Thyroid gland (tissue), 4 donors: ENCODE measurements around the gene MRTFB.

ENCODE experiments used
- CTCF ChIP-seq, 6 experiments: fragments of 200-600 bp in 3 of 6; fragments of 450-650 bp in 3 of 6; sonication (generic) in 3 of 6; IDR thresholded peaks; one replicate each; pipeline ENCODE4 v1.5.1; 2016 to 2019; ENCODE audit warnings: antibody characterized with exemption in 6 of 6, mild to moderate bottlenecking in 2 of 6, inconsistent platforms in 1 of 6, moderate library complexity in 1 of 6
- POLR2A ChIP-seq, 2 donors: fragments of 450-650 bp; IDR thresholded peaks; one replicate each; pipeline ENCODE4 v1.6.1; 2017; ENCODE audit warnings: antibody characterized with exemption in 2 of 2, mild to moderate bottlenecking in 2 of 2, moderate library complexity in 1 of 2

- TF ChIP-seq CTCF (IDR thresholded peaks at IDR 0.05) (no peak), POLR2A (IDR thresholded peaks at IDR 0.05) (no peak)
These were observed 110.4 kb downstream of the MRTFB start for GRCh38 chr16:14181371-14182050.
